OCI-LY1 (cell line): ENCODE measurements around the gene LEFTY1.

Source experiments
- H2AFZ ChIP-seq: fragments of 200-600 bp; sonication (generic), shearing (Covaris generic); 2 replicates; pipeline ENCODE4 v1.6.0; 2014; ENCODE audit warnings: antibody characterized with exemption, mild to moderate bottlenecking, low read length
- H3F3A ChIP-seq: fragments of 200-600 bp; sonication (generic), shearing (Covaris generic); 2 replicates; pipeline ENCODE4 v1.6.0; 2014; ENCODE audit warnings: mild to moderate bottlenecking, antibody characterized with exemption, low read length, moderate library complexity; ENCODE audit not compliant: insufficient read depth
- H3K27ac ChIP-seq: fragments of 200-600 bp; sonication (generic); 2 replicates; pipeline ENCODE4 v1.5.1; 2014; ENCODE audit warnings: low read length, mixed run types, mild to moderate bottlenecking, low read depth; ENCODE audit not compliant: poor library complexity, severe bottlenecking
- H3K27me3 ChIP-seq: fragments of 200-600 bp; sonication (generic); 2 replicates; pipeline ENCODE4 v1.6.0; 2014; ENCODE audit warnings: antibody characterized with exemption, mild to moderate bottlenecking, low read length, moderate library complexity; ENCODE audit not compliant: insufficient read depth
- H3K36me3 ChIP-seq: fragments of 200-600 bp; sonication (generic); 2 replicates; pipeline ENCODE4 v1.6.1; 2014; ENCODE audit warnings: mild to moderate bottlenecking, antibody characterized with exemption, low read length, moderate library complexity, mixed read lengths; ENCODE audit not compliant: insufficient read depth
- H3K4me1 ChIP-seq: fragments of 200-600 bp; sonication (generic); 2 replicates; pipeline ENCODE4 v1.5.1; 2014; ENCODE audit warnings: mild to moderate bottlenecking, low read length, moderate library complexity; ENCODE audit not compliant: insufficient read depth, severe bottlenecking
- H3K4me2 ChIP-seq: fragments of 200-600 bp; sonication (generic), shearing (Covaris generic); 2 replicates; pipeline ENCODE4 v1.6.1; 2014; ENCODE audit warnings: low read length
- H3K4me3 ChIP-seq: fragments of 200-600 bp; sonication (generic); 2 replicates; pipeline ENCODE4 v1.5.1; 2014; ENCODE audit warnings: low read length, low read depth, mild to moderate bottlenecking, mixed read lengths; ENCODE audit not compliant: poor library complexity, severe bottlenecking
- H3K79me2 ChIP-seq: fragments of 200-600 bp; shearing (Covaris generic); 2 replicates; pipeline ENCODE4 v1.6.1; 2016; ENCODE audit warnings: mixed run types, low read length, mixed read lengths; ENCODE audit not compliant: insufficient read depth
- H3K9ac ChIP-seq: fragments of 200-600 bp; sonication (generic), shearing (Covaris generic); 2 replicates; pipeline ENCODE4 v1.6.1; 2014; ENCODE audit warnings: mild to moderate bottlenecking, low read length, mixed read lengths
- H3K9me2 ChIP-seq: fragments of 200-600 bp; sonication (generic), shearing (Covaris generic); 2 replicates; pipeline ENCODE4 v1.6.1; 2014; ENCODE audit warnings: low read depth, mild to moderate bottlenecking, low read length, mixed read lengths
- H3K9me3 ChIP-seq: fragments of 200-600 bp; shearing (Covaris generic); 2 replicates; pipeline ENCODE4 v1.6.1; 2014; ENCODE audit warnings: low read length, mixed read lengths
- H4K20me1 ChIP-seq: fragments of 200-600 bp; sonication (generic), shearing (Covaris generic); 2 replicates; pipeline ENCODE4 v1.6.0; 2016; ENCODE audit warnings: mild to moderate bottlenecking, low read length; ENCODE audit not compliant: insufficient read depth
- EZH2 ChIP-seq: fragments of 200-600 bp; sonication (generic), shearing (Covaris generic); IDR thresholded peaks from 2 replicates; pipeline ENCODE4 v1.8.0; 2017; ENCODE audit warnings: borderline replicate concordance, mixed run types, mild to moderate bottlenecking, antibody characterized with exemption, low read length, moderate library complexity, mixed read lengths
- TF ChIP-seq, protein P1 (sequence below): fragments of 200-600 bp; sonication (generic), shearing (Covaris generic); IDR thresholded peaks from 2 replicates; pipeline ENCODE4 v1.5.1; 2017; ENCODE audit warnings: mild to moderate bottlenecking, antibody characterized with exemption, low read length, moderate library complexity, mixed read lengths

Gene LEFTY1

DNA sequence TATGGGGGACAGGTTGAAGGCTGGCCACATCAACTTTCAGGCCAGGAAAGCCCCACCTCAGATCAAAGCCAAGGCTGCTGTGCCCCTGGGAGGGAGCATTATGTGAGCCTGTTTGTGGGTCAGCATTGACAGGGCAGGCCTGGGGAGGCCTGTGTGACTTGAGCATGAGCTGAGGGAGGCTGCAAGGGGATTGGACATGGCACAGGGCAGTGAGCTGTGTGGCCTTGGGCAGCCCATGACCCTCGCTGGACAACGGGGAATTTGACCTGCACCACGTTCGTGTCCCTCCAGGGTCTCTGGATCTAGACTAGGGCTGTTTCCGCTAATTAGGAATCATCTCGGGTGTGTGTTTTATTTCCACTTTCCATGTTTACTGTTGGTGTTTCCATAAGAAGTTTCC lies 17.5 kb upstream of the LEFTY1 start:
- peaks cover 30% of the 10 kb centered on the region for H3K4me1 ChIP-seq
- no peaks in the 10 kb centered on the region for H3K79me2 ChIP-seq
- no peak overlapping the region for H3K27ac ChIP-seq
- H3K9ac ChIP-seq: no peak overlapping the region
- H3K4me3 ChIP-seq: no peak overlapping the region
- TF ChIP-seq EZH2: no peak
- TF ChIP-seq, protein P1, sequence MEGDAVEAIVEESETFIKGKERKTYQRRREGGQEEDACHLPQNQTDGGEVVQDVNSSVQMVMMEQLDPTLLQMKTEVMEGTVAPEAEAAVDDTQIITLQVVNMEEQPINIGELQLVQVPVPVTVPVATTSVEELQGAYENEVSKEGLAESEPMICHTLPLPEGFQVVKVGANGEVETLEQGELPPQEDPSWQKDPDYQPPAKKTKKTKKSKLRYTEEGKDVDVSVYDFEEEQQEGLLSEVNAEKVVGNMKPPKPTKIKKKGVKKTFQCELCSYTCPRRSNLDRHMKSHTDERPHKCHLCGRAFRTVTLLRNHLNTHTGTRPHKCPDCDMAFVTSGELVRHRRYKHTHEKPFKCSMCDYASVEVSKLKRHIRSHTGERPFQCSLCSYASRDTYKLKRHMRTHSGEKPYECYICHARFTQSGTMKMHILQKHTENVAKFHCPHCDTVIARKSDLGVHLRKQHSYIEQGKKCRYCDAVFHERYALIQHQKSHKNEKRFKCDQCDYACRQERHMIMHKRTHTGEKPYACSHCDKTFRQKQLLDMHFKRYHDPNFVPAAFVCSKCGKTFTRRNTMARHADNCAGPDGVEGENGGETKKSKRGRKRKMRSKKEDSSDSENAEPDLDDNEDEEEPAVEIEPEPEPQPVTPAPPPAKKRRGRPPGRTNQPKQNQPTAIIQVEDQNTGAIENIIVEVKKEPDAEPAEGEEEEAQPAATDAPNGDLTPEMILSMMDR: no peak
- H3K9me2 ChIP-seq: no peaks in the 10 kb centered on the region
- no peaks in the 10 kb centered on the region for H4K20me1 ChIP-seq
- H3F3A ChIP-seq: no peaks in the 10 kb centered on the region
- H3K27me3 ChIP-seq: no peaks in the 10 kb centered on the region
- H2AFZ ChIP-seq: no peak overlapping the region
- H3K9me3 ChIP-seq: no peaks in the 10 kb centered on the region
- no peak overlapping the region for H3K4me2 ChIP-seq
- no peaks in the 10 kb centered on the region for H3K36me3 ChIP-seq

DNA sequence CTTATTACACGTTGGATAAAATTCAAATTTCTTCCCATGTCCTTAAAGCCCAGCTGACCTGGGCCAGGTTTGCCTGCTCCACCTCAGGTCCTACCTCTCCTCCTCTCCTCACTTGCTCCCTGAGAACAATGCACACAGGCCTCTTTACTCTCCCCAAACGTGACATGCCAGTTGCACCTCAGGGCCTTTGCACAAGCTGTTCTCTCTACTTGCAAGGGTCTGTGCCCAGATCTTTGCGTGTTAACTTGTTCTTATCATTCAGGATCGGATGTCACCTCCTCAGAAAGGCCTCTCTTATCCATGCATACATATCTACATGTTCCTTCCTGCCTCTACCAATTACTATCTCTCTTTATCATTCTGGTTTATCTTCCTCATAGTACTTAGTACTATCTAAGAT lies 14.7 kb upstream of the LEFTY1 start:
- Histone ChIP-seq H3K9ac (no peak overlapping the region), H3K4me2 (no peak overlapping the region), H3K36me3 (no peaks in the 10 kb centered on the region), H3K27ac (no peak overlapping the region), H3K27me3 (no peaks in the 10 kb centered on the region), H3K9me2 (no peaks in the 10 kb centered on the region), H4K20me1 (no peaks in the 10 kb centered on the region), H3K4me3 (no peak overlapping the region), H3K9me3 (no peaks in the 10 kb centered on the region), H3K4me1 (peaks cover 9% of the 10 kb centered on the region), H3F3A (no peaks in the 10 kb centered on the region), H2AFZ (no peak overlapping the region), H3K79me2 (no peaks in the 10 kb centered on the region)
- TF ChIP-seq EZH2: no peak
- TF ChIP-seq, protein P1: no peak

DNA sequence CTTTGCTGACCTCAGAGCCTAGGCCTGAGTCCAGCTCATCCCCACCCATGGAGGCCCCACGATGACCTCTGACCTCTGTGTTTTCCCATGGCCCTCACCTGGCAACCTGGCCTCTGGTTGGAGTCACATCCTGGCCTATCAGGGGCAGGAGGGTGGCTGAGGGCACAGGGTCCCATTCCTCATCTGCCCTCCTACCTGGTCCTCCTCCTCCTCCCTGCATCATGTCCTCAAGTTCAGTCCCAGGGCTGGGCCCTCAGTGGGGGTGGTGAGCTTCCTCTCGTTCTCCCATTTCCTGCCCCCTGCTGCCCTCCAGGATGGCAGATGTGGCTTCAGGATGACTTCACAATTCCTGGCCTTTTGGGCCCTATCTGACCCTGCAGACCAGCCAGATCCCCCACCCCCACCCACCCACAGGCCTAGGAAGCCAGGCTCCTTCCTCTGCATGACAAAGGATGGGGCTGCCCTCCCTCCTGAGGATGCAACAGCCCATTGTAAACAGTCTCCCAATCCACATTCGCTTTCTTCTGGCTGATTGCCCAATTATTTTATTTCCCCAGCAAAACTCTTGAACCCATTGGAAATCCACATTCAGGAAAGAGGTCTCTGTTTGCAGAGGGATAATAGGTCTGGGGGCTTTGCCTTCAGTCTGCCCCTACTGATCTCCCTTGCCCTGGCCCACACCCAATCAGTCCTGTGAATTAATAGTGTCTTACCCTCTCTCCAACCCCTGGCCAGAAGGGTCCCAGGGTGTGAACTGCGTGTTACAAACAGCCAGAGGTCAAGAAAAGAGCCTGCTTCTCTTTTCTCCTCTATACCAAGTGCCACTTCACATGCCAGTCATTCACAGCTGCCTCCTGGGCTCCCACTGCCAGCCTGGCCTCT lies 10.3 kb upstream of the LEFTY1 start:
- Histone ChIP-seq H2AFZ (no peak overlapping the region), H3F3A (no peaks in the 10 kb centered on the region), H3K36me3 (no peaks in the 10 kb centered on the region), H3K9ac (no peak overlapping the region), H3K4me2 (no peak overlapping the region), H3K79me2 (no peaks in the 10 kb centered on the region), H3K27me3 (no peaks in the 10 kb centered on the region), H4K20me1 (no peaks in the 10 kb centered on the region), H3K4me3 (no peak overlapping the region), H3K9me2 (no peaks in the 10 kb centered on the region), H3K4me1 (peaks cover 28% of the 10 kb centered on the region), H3K27ac (peak overlapping the region; percentile 85), H3K9me3 (no peaks in the 10 kb centered on the region)
- TF ChIP-seq, protein P1: no peak
- TF ChIP-seq EZH2: no peak
